Activated naive CD4-positive, alpha-beta T cell treated with anti-CD3 and anti-CD28 coated beads, Interleukin-2, amount 10 ng/mL, durations not matched to agents 7 days and 5 days (primary cell): Measurements from ENCODE around the gene GGA2.
"Not testable (repeated sequence)": the region's sequence is repeated elsewhere in the genome, so short reads cannot be mapped to it uniquely, and the experiment has no call there.

Source experiments
- CTCF ChIA-PET: fragments of 350-600 bp; sonication (Branson Sonifier 250); formaldehyde crosslinking; loops from one replicate; lab custom pipeline; 2021; ENCODE audit warnings: antibody characterized with exemption; lab: Charles Lee
- DNase-seq: peaks from one replicate; pipeline ENCODE4 v3.0.0-alpha.2; 2020
- H3K27ac Mint-ChIP-seq: one replicate; pipeline ENCODE4 v1.8.0; 2021; ENCODE audit warnings: mild to moderate bottlenecking, moderate library complexity, mixed read lengths
- H3K27me3 Mint-ChIP-seq: one replicate; pipeline ENCODE4 v1.8.0; 2021; ENCODE audit warnings: mild to moderate bottlenecking, mixed read lengths
- H3K36me3 Mint-ChIP-seq: one replicate; pipeline ENCODE4 v1.8.0; 2021; ENCODE audit warnings: mixed read lengths
- H3K4me1 Mint-ChIP-seq: one replicate; pipeline ENCODE4 v1.8.0; 2021; ENCODE audit warnings: mixed read lengths
- H3K4me3 Mint-ChIP-seq: one replicate; pipeline ENCODE4 v1.8.0; 2021; ENCODE audit warnings: mild to moderate bottlenecking, moderate library complexity, mixed read lengths
- H3K9me3 Mint-ChIP-seq: one replicate; pipeline ENCODE4 v1.8.0; 2021; ENCODE audit warnings: mixed read lengths

GGA2 gene

GRCh38 chr16:23453338-23454052 lies 56.8 kb downstream of the GGA2 start:
- peak overlapping the region; percentile 84 for H3K27ac Mint-ChIP-seq
- H3K27me3 Mint-ChIP-seq: no peaks in the 10 kb centered on the region
- CTCF ChIA-PET: interaction anchor here (3.2 kb wide), 1 partner anchor 18 kb away, joined by 22 read pairs; no protein-coding TSS in a partner anchor
- H3K9me3 Mint-ChIP-seq: no peaks in the 10 kb centered on the region
- peaks cover 4% of the 10 kb centered on the region for H3K36me3 Mint-ChIP-seq
- H3K4me1 Mint-ChIP-seq: peaks cover 27% of the 10 kb centered on the region
- no peak for DNase-seq
- H3K4me3 Mint-ChIP-seq: peak overlapping the region; percentile 92

DNA sequence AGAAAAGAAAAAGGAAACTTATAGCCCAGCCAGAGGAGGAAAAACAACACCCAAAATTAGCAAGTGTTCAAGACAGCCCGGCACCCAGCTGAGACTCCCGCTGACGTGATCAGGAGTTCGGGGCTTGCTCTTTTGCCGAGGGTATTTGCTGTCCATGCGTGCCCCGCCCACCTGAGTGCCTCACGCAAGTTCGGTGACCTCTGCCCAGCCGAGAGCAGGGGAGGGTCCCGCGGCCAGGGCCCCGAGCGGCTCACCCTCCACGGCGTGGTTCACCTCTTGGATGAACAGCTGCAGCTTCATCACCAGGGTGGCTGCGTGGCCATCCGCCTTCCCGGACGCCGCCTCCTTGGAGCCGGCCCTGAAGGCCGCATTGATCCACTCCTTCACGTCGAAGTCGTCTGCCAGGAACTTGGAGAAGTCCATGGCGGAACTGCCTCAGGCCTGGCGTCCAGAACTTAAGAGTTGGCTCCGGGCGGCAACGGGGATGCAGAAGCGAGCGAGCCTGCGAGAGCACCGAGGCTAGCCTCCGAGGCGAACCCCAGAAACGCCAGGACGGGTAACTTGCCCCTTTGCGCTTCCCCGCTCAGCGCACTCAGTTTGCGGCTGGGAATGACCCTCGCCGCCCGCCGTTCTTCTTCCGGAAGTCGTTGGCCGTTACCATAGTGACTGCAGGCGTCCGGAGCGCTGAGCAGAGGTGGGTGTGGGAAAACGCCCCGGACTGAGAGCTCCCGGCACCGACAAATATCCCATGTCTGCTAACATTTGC lies 57.5 kb downstream of the GGA2 start, which contains the start of gene COG7:
COG7 (minus strand) TSS at position 618 of the 766 bp plus-strand sequence; CDS start at position 423, 195 bp downstream.
- Mint-ChIP-seq H3K4me1 (peaks cover 27% of the 10 kb centered on the region), H3K9me3 (no peaks in the 10 kb centered on the region), H3K36me3 (peaks cover 4% of the 10 kb centered on the region), H3K4me3 (peak within 1 kb of the TSS; percentile 92), H3K27ac (peak within 1 kb of the TSS; percentile 84), H3K27me3 (no peaks in the 10 kb centered on the region)
- CTCF ChIA-PET: interaction anchor here (0.6 to 3.2 kb wide), 3 partner anchors 18 to 1156 kb away, joined by 3 to 22 read pairs (median 3); partner anchors contain the start of gene POLR3E
- DNase-seq: peak; percentile 91

GRCh38 chr16:23452221-23452571 lies 58.1 kb downstream of the GGA2 start:
- Mint-ChIP-seq H3K27me3 (no peaks in the 10 kb centered on the region), H3K27ac (peak overlapping the region; percentile 84), H3K9me3 (no peaks in the 10 kb centered on the region), H3K4me1 (peaks cover 27% of the 10 kb centered on the region), H3K4me3 (peak overlapping the region; percentile 92), H3K36me3 (peaks cover 4% of the 10 kb centered on the region)
- no peak for DNase-seq
- CTCF ChIA-PET: interaction anchor here (0.6 to 3.2 kb wide), 3 partner anchors 17 to 1155 kb away, joined by 3 to 22 read pairs (median 3); partner anchors contain the start of gene POLR3E

DNA sequence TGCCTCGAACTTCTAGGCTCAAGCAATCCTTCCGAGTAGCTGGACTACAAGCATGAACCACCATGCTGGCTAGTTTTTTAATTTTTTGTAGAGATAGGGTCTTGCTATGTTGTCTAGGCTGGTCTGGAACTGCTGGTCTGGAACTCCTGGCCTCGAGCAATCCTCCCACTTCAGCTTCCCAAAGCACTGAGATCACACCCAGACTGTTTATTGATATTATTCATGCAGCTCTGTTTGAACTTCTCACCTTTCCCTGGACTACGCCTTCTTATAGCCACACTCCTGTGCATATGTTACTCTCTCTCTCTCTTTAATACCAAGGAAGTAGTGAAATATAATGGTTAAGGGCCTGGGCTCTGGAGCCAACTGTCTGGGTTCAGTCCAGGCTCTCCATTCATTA lies 61.9 kb downstream of the GGA2 start:
- no peaks in the 10 kb centered on the region for H3K9me3 Mint-ChIP-seq
- H3K4me3 Mint-ChIP-seq: no peak overlapping the region
- CTCF ChIA-PET: interaction anchor here (1.0 kb wide), 1 partner anchor 15 kb away, joined by 7 read pairs; no protein-coding TSS in a partner anchor
- no peak for DNase-seq
- H3K27me3 Mint-ChIP-seq: no peaks in the 10 kb centered on the region
- H3K36me3 Mint-ChIP-seq: peaks cover 11% of the 10 kb centered on the region
- no peak overlapping the region for H3K27ac Mint-ChIP-seq
- peaks cover 25% of the 10 kb centered on the region for H3K4me1 Mint-ChIP-seq

DNA sequence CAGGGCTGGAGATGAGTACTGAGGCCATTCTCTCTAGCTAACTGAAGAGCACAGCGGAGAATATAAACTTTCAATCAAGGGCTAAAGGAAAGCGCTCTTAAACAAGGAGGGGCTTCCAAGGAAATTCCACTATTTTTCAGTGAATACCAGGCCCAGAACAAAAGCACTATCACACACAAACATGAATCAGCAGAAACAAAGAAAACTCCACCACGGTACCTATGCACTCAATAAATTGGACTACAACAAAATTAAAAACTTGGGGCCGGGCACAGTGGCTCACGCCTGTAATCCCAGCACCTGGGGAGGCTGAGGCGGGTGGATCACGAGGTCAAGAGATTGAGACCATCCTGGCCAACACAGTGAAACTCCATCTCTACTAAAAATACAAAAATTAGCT lies 72.8 kb downstream of the GGA2 start:
- H3K36me3 Mint-ChIP-seq: peaks cover 32% of the 10 kb centered on the region
- not testable (repeated sequence) for H3K4me3 Mint-ChIP-seq, H3K4me1 Mint-ChIP-seq, H3K27ac Mint-ChIP-seq, DNase-seq, H3K9me3 Mint-ChIP-seq, H3K27me3 Mint-ChIP-seq
- CTCF ChIA-PET: interaction anchor here (4.9 to 5.5 kb wide), 2 partner anchors 12 to 255 kb away, joined by 25 to 89 read pairs; partner anchors contain the start of gene SCNN1G

- Mint-ChIP-seq H3K27me3 (no peaks in the 10 kb centered on the region), H3K36me3 (peaks cover 29% of the 10 kb centered on the region), H3K27ac (no peak overlapping the region), H3K4me1 (peaks cover 3% of the 10 kb centered on the region), H3K4me3 (no peak overlapping the region), H3K9me3 (no peaks in the 10 kb centered on the region)
- no peak for DNase-seq
- CTCF ChIA-PET: interaction anchor here (1.4 to 5.5 kb wide), 4 partner anchors 9 to 254 kb away, joined by 3 to 89 read pairs (median 20); partner anchors contain the start of gene SCNN1G
Observed at GRCh38 chr16:23436951-23437350, 73.3 kb downstream of the GGA2 start.

DNA sequence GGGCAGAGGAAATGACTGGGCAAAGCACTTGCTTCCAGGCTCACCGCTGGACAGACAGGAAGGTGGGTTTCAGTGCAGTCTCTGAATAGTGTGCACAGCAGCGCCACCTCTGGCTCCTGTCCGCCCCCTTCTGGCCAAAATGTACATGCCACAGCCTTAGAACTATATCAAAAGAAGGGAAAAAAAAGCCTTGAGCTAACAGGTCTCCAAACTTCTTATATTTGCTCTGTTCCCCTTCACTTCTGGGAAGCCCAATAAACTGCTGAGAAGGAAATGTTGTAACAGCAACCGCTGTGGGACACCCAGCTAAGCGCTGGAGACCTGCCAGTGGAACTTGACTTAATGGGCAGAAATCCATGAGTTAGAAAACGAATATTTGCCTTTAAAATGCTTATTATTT lies 74.8 kb downstream of the GGA2 start:
- Mint-ChIP-seq H3K9me3 (no peaks in the 10 kb centered on the region), H3K4me1 (peaks cover 3% of the 10 kb centered on the region), H3K27me3 (no peaks in the 10 kb centered on the region), H3K27ac (no peak overlapping the region), H3K36me3 (peaks cover 26% of the 10 kb centered on the region), H3K4me3 (no peak overlapping the region)
- CTCF ChIA-PET: interaction anchor here (0.6 to 5.5 kb wide), 30 partner anchors 8 to 1070 kb away, joined by 3 to 89 read pairs (median 4); partner anchors contain the start of genes COG7 and SCNN1G
- peak; percentile 81 for DNase-seq

- DNase-seq: no peak
- CTCF ChIA-PET: interaction anchor here (0.7 to 5.5 kb wide), 27 partner anchors 9 to 536 kb away, joined by 3 to 89 read pairs (median 4); partner anchors contain the start of genes COG7 and SCNN1G
- H3K27ac Mint-ChIP-seq: no peak overlapping the region
- H3K4me1 Mint-ChIP-seq: peaks cover 3% of the 10 kb centered on the region
- H3K4me3 Mint-ChIP-seq: no peak overlapping the region
- peaks cover 30% of the 10 kb centered on the region for H3K36me3 Mint-ChIP-seq
- no peaks in the 10 kb centered on the region for H3K9me3 Mint-ChIP-seq
- no peaks in the 10 kb centered on the region for H3K27me3 Mint-ChIP-seq
Observed at GRCh38 chr16:23434380-23434779, 75.9 kb downstream of the GGA2 start.

GRCh38 chr16:23433261-23433920 lies 76.9 kb downstream of the GGA2 start:
- Mint-ChIP-seq H3K27ac (no peak overlapping the region), H3K27me3 (no peaks in the 10 kb centered on the region), H3K9me3 (no peaks in the 10 kb centered on the region), H3K4me3 (no peak overlapping the region), H3K4me1 (peaks cover 3% of the 10 kb centered on the region), H3K36me3 (peaks cover 28% of the 10 kb centered on the region)
- DNase-seq: no peak
- CTCF ChIA-PET: interaction anchor here (0.6 to 5.5 kb wide), 14 partner anchors 8 to 1748 kb away, joined by 3 to 89 read pairs (median 5); partner anchors contain the start of genes COG7 and SCNN1G

- Mint-ChIP-seq H3K4me3 (no peak overlapping the region), H3K27ac (no peak overlapping the region), H3K36me3 (peaks cover 28% of the 10 kb centered on the region), H3K9me3 (no peaks in the 10 kb centered on the region), H3K4me1 (peaks cover 3% of the 10 kb centered on the region), H3K27me3 (no peaks in the 10 kb centered on the region)
- CTCF ChIA-PET: interaction anchor here (0.6 to 5.5 kb wide), 5 partner anchors 7 to 250 kb away, joined by 3 to 89 read pairs (median 7); partner anchors contain the start of gene SCNN1G
- DNase-seq: no peak
Observed at GRCh38 chr16:23432176-23433128, 77.8 kb downstream of the GGA2 start.

DNA sequence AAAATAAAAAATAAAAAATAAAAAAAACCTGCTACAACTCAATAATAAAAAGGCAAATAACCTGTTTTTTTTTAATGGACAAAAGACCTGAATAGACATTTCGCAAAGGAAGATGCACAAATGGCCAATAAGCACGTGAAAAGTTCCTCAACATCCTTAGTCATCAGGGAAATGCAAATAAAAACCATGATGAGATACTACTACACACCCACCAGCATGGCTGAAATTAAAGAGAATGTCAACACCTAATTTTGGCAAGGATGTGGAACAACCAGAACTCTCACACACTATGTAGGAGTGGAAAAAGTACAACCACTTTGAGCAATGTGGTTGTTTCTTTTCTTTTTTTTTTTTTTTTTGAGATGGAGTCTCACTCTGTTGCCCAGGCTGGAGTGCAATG lies 81.9 kb downstream of the GGA2 start:
- Mint-ChIP-seq H3K9me3 (no peaks in the 10 kb centered on the region), H3K27ac (no peak overlapping the region), H3K4me1 (no peaks in the 10 kb centered on the region), H3K36me3 (peaks cover 27% of the 10 kb centered on the region), H3K4me3 (no peak overlapping the region), H3K27me3 (no peaks in the 10 kb centered on the region)
- DNase-seq: no peak
- CTCF ChIA-PET: no interaction called here

DNA sequence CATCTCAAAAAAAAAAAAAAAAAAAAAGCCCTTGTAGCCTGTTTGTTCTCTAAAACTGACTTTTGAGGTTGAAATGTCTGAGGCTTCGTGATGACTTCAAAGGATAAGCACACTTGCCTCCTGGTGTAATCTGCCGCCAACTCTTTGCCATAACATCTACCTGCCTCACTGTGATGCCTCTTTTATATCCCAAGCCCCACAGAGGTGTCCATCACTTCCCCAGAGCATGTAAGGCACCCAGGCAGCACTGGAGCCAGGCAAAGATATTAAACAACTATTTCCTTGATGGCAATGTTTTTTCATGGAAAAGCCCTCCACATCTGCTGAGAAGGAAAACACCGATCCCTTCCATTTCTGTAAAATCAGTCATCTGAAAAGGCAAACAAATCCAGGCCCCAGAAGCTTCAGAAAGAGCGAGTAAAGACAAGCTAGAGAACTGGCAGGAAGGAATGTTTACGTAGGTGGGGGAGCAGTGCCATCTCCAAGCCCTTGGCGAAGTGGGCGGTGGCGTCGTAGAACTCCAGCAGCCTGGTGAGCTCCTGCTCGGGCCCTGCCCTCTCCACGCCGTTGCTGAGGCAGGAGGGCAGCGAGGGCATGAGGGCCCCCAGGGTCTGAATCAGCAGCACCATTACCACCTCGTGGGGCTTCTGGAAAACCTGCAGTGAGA lies 85.9 kb downstream of the GGA2 start:
- H3K27ac Mint-ChIP-seq: no peak overlapping the region
- CTCF ChIA-PET: interaction anchor here (3.8 kb wide), 1 partner anchor 11 kb away, joined by 25 read pairs; no protein-coding TSS in a partner anchor

More for the DNA sequence above, 85.9 kb downstream of the GGA2 start:
- Mint-ChIP-seq H3K27me3 (no peaks in the 10 kb centered on the region), H3K4me1 (no peaks in the 10 kb centered on the region), H3K4me3 (no peak overlapping the region), H3K36me3 (peaks cover 19% of the 10 kb centered on the region), H3K9me3 (no peaks in the 10 kb centered on the region)
- DNase-seq: no peak
